Right lobe of liver (tissue), 4 donors: ENCODE measurements around the gene PTPN1.

Experiments used
- CTCF ChIP-seq, 4 donors: fragments of 200-600 bp in 3 of 4; fragments of 450-650 bp in 1 of 4; IDR thresholded peaks; one replicate each; pipeline versions ENCODE4 v1.5.1 to v1.8.0; 2016 to 2022; ENCODE audit warnings: antibody characterized with exemption in 4 of 4, mild to moderate bottlenecking in 2 of 4
- POLR2A ChIP-seq: fragments of 450-650 bp; IDR thresholded peaks from one replicate; pipeline ENCODE4 v1.6.1; 2017; ENCODE audit warnings: antibody characterized with exemption, mild to moderate bottlenecking
- donor health status: DM: no; HTN: no; CAD: no.
- donor health status: DM: no; HTN: no; CAD: no.
- donor health status: DM: no; HTN: yes; CAD: no.

GRCh38 chr20:50519036-50519762, 9.0 kb downstream of the PTPN1 start:
- TF ChIP-seq CTCF (IDR thresholded peaks at IDR 0.05) (no peak), POLR2A (no peak)
